ENCODE data around the gene IL17RC.

Gene IL17RC

DNA sequence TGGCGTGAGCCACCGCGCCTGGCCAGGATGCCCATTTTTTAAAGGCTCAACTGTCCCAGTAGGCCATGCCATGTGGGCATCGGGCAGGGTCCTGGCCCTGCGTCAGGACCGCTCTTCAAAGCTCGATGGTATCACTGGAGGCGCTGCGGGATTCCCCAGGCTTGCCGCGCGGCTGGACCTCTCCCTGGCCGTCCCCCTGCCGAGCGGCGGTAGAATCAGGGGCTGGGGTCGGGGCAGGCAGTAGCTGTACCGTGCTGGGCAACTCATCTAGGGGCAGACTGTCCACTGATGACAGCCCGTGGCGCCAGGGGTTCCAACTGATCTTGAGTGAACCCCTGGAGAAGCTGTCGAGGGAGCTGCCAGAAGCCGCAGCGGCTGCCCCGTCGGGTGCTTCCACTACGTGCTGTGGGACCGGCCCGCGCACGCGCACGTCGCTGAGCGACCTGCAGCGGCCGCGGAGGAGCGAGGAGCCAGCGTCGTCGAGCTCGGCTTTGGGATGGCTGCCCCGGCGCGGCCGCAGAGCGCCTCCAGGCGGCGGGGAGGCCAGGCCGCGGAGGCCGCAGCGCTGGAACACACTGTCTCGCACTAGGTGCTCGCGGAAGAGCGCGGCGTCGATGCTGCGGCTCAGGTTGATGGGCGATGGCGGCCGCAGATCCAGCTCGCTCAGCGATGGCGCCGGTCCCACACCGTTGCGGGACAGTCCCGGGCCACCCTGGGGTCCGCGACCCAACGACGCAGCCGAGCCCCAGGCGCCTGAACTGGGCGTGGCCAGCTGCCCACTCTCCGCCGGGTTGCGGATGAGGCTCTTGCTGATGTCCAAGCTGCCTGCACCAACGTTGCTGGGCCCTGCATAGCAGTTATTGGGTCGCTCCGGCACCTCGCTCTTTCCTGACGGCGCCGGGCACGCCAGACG is 29.5 kb downstream of the IL17RC start:
- Histone ChIP-seq H3K4me1 (ENCODE audit: insufficient read depth, low read length) (peaks cover 1% of the 10 kb centered on the region; the same call in 1 of the 2 replicates), H3K4me2 (ENCODE audit: insufficient read depth, low read length) (no peak overlapping the region), H3K27ac (ENCODE audit: low read length) (no peak overlapping the region), H3K27me3 (ENCODE audit: insufficient read depth, low read length, poor library complexity) (peaks cover 1% of the 10 kb centered on the region), H3K4me3 (ENCODE audit: low read depth in 1 of 2, low read length in 2 of 2) (no peak overlapping the region), H2AFZ (ENCODE audit: low read depth, low read length) (no peak overlapping the region), H4K20me1 (ENCODE audit: insufficient read depth, low read length) (no peaks in the 10 kb centered on the region), H3K9me3 (ENCODE audit: insufficient read depth, low read length, severe bottlenecking) (no peaks in the 10 kb centered on the region), H3K79me2 (ENCODE audit: insufficient read depth, low read length) (no peaks in the 10 kb centered on the region), H3K36me3 (ENCODE audit: insufficient read depth, low read length) (peaks cover 7% of the 10 kb centered on the region; the same call in 1 of the 2 replicates), H3K9ac (ENCODE audit: low read depth, low read length) (no peak overlapping the region)
- no peak for TF ChIP-seq CTCF (IDR thresholded peaks at IDR 0.05; ENCODE audit: borderline replicate concordance, extremely low read depth, low read length, poor library complexity, severe bottlenecking)
- TF ChIP-seq EZH2 (IDR thresholded peaks at IDR 0.05; ENCODE audit: borderline replicate concordance, low read depth, low read length, severe bottlenecking), result no peak
- ATAC-seq (ENCODE audit: insufficient read depth, low read depth) (no peak), DNase-seq (no peak)

- H3K9me3 ChIP-seq (ENCODE audit: insufficient read depth, low read length, severe bottlenecking), result no peaks in the 10 kb centered on the region
- H3K4me2 ChIP-seq (ENCODE audit: insufficient read depth, low read length), result no peak overlapping the region
- no peak overlapping the region for H3K9ac ChIP-seq (ENCODE audit: low read depth, low read length)
- H3K4me3 ChIP-seq (ENCODE audit: low read depth in 1 of 2, low read length in 2 of 2), result no peak overlapping the region
- peaks cover 7% of the 10 kb centered on the region; the same call in 1 of the 2 replicates for H3K36me3 ChIP-seq (ENCODE audit: insufficient read depth, low read length)
- peaks cover 11% of the 10 kb centered on the region for H3K4me1 ChIP-seq (ENCODE audit: insufficient read depth, low read length)
- peaks cover 11% of the 10 kb centered on the region for H3K27me3 ChIP-seq (ENCODE audit: insufficient read depth, low read length, poor library complexity)
- no peak for TF ChIP-seq EZH2 (IDR thresholded peaks at IDR 0.05; ENCODE audit: borderline replicate concordance, low read depth, low read length, severe bottlenecking)
- TF ChIP-seq CTCF (IDR thresholded peaks at IDR 0.05; ENCODE audit: borderline replicate concordance, extremely low read depth, low read length, poor library complexity, severe bottlenecking), result no peak
- no peak overlapping the region for H2AFZ ChIP-seq (ENCODE audit: low read depth, low read length)
- DNase-seq, result no peak
- H3K27ac ChIP-seq (ENCODE audit: low read length), result no peak overlapping the region
- H4K20me1 ChIP-seq (ENCODE audit: insufficient read depth, low read length), result no peaks in the 10 kb centered on the region
- no peaks in the 10 kb centered on the region for H3K79me2 ChIP-seq (ENCODE audit: insufficient read depth, low read length)
- no peak for ATAC-seq (ENCODE audit: insufficient read depth, low read depth)
Observed at GRCh38 chr3:9947025-9947995, 30.4 kb downstream of the IL17RC start.

GRCh38 chr3:9948586-9948985 is 31.7 kb downstream of the IL17RC start:
- TF ChIP-seq CTCF (IDR thresholded peaks at IDR 0.05; ENCODE audit: borderline replicate concordance, extremely low read depth, low read length, poor library complexity, severe bottlenecking), result no peak
- no peak for TF ChIP-seq EZH2 (IDR thresholded peaks at IDR 0.05; ENCODE audit: borderline replicate concordance, low read depth, low read length, severe bottlenecking)
- Histone ChIP-seq H3K79me2 (ENCODE audit: insufficient read depth, low read length) (no peaks in the 10 kb centered on the region), H3K4me2 (ENCODE audit: insufficient read depth, low read length) (no peak overlapping the region), H3K4me3 (ENCODE audit: low read depth in 1 of 2, low read length in 2 of 2) (no peak overlapping the region), H3K9ac (ENCODE audit: low read depth, low read length) (no peak overlapping the region), H3K36me3 (ENCODE audit: insufficient read depth, low read length) (peaks cover 4% of the 10 kb centered on the region; the same call in 1 of the 2 replicates), H3K9me3 (ENCODE audit: insufficient read depth, low read length, severe bottlenecking) (no peaks in the 10 kb centered on the region), H2AFZ (ENCODE audit: low read depth, low read length) (no peak overlapping the region), H3K27ac (ENCODE audit: low read length) (no peak overlapping the region), H3K4me1 (ENCODE audit: insufficient read depth, low read length) (peaks cover 14% of the 10 kb centered on the region), H4K20me1 (ENCODE audit: insufficient read depth, low read length) (no peaks in the 10 kb centered on the region), H3K27me3 (ENCODE audit: insufficient read depth, low read length, poor library complexity) (peaks cover 13% of the 10 kb centered on the region)
- ATAC-seq (ENCODE audit: insufficient read depth, low read depth) (no peak), DNase-seq (no peak)
